Urothelium cell line (cell line): ENCODE results near the gene USP3.
A peak's percentile ranks its signal among the peaks of the same experiment; 100 is the strongest.

Experiments
- DNase-seq: peaks from one replicate; pipeline ENCODE4 v3.0.0; 2011; ENCODE audit warnings: low spot score, mixed read lengths
- FAIRE-seq: peaks from 2 replicates; lab custom pipeline; 2011; peaks lifted over from hg19 to GRCh38; lab: Jason Lieb, UNC

The USP3 gene

DNA sequence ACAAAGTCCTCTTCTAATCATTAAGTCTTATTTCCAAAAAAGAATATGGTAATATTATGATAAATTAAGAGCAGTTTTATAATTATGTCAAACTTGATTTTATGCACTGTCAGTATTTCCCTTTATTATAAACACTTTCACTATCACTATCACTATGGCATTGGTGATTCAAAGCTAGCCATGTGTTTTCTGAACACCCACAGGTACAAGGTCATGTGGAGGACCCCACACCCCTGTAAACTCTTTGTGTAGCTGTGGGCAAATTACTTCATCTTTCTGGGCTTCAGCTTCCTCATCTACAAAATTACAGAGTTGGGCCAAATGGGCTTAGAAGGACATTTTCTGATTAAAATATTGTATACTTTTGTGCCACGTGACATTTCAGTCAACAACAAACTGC, 134.4 kb downstream of the USP3 start:
- DNase-seq, result no peak
- no peak for FAIRE-seq

DNA sequence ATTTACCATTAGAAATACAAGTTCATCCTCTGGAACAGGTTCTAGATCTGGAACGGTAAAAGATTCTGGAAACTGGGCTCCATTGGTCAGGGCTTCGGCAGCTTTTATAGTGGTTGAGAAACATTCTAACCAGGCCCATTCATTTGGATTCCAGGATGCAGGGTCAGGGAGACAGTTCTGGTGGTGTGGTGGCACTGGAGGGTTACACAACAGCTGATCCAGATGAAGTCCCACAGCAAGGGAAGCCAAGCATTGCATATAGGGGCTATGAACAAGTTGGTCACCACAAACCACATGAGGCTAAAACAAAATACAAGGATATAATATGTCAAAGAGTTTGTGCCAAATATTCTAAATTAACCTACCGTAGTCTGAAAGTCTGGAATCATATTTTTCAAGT, 135.8 kb downstream of the USP3 start:
- no peak for DNase-seq
- FAIRE-seq, result peak; percentile 40
